Naive thymus-derived CD8-positive, alpha-beta T cell (primary cell): ENCODE measurements around the gene DRD4. TPM values are rescaled to one million over a fixed set of nuclear protein-coding genes. Genes with fewer than 3 reads are reported as not detected.
"Not testable (repeated sequence)": the region's sequence is repeated elsewhere in the genome, so short reads cannot be mapped to it uniquely, and the experiment has no call there.

Source experiments
- ATAC-seq, 2 donors: fragments of 150-1000 bp; cut with Tn5 transposase in 1 of 2; sonication (Bioruptor Pico), chemical (Tn5 transposase) in 1 of 2; 1 replicate in 1 of 2; 2 replicates in 1 of 2; pipeline ENCODE4 v1.10.0; 2021; ENCODE audit warnings: mild to moderate bottlenecking in 2 of 2, moderate library complexity in 2 of 2
- POLR2A ChIA-PET: fragments of 350-600 bp; sonication (Branson Sonifier 250); formaldehyde crosslinking; loops from one replicate; lab custom pipeline; 2021; ENCODE audit warnings: antibody characterized with exemption; lab: Charles Lee
- DNase-seq, 10 donors: peaks; one replicate each; pipeline versions ENCODE4 v3.0.0 to v3.0.0-alpha.2; 2020 to 2022
- H3K27ac Mint-ChIP-seq, 10 donors: one replicate each; pipeline ENCODE4 v1.8.0; 2020 to 2022; ENCODE audit warnings: mild to moderate bottlenecking in 10 of 10, mixed read lengths in 10 of 10, moderate library complexity in 4 of 10, inconsistent platforms in 1 of 10
- H3K27me3 Mint-ChIP-seq, 5 donors: one replicate each; pipeline ENCODE4 v1.8.0; 2021 to 2022; ENCODE audit warnings: mixed read lengths in 5 of 5
- H3K36me3 Mint-ChIP-seq, 3 donors: one replicate each; pipeline ENCODE4 v1.8.0; 2020 to 2022; ENCODE audit warnings: mixed read lengths in 3 of 3, mild to moderate bottlenecking in 2 of 3, inconsistent platforms in 1 of 3
- H3K4me1 Mint-ChIP-seq, 4 donors: one replicate each; pipeline ENCODE4 v1.8.0; 2021 to 2022; ENCODE audit warnings: mixed read lengths in 4 of 4
- H3K4me3 Mint-ChIP-seq, 10 donors: one replicate each; pipeline ENCODE4 v1.8.0; 2020 to 2022; ENCODE audit warnings: mild to moderate bottlenecking in 10 of 10, mixed read lengths in 10 of 10, moderate library complexity in 6 of 10, inconsistent platforms in 1 of 10
- H3K9me3 Mint-ChIP-seq, 9 donors: one replicate each; pipeline ENCODE4 v1.8.0; 2020 to 2022; ENCODE audit warnings: mixed read lengths in 9 of 9, mild to moderate bottlenecking in 3 of 9, inconsistent platforms in 1 of 9, moderate library complexity in 1 of 9
- polyA plus RNA-seq, 3 donors: library from polyadenylated mRNA; unstranded; fragments of 300-500 nt; fragmentation: Illumina TruSeq; gene quantifications; one replicate each; pipeline ENCODE4 v1.2.3, GENCODE V29; 2021
- total RNA-seq, 8 experiments: library from RNA in 2 of 8; stranded (reverse) in 2 of 8; gene quantifications; one replicate each; pipeline ENCODE4 v1.2.3 and lab custom pipeline; 2021 to 2026

Gene DRD4
- total and polyA plus RNA-seq, 5 experiments from 2014 or later, result 1.2 to 1.4 TPM; not detected in 3

- H3K9me3 Mint-ChIP-seq, result no peaks in the 10 kb centered on the region
- H3K4me1 Mint-ChIP-seq, result peaks cover 9 to 19% (median 14%) of the 10 kb centered on the region in 4 donors
- no peak for DNase-seq
- no peak overlapping the region for H3K27ac Mint-ChIP-seq
- peaks cover 0 to 16% (median 0%) of the 10 kb centered on the region in 3 donors for H3K36me3 Mint-ChIP-seq
- POLR2A ChIA-PET, result interaction anchor here (0.7 to 1.5 kb wide), 2 partner anchors 27 to 308 kb away, joined by 3 to 4 read pairs; no protein-coding TSS in a partner anchor
- peaks cover 0 to 39% (median 18%) of the 10 kb centered on the region in 5 donors for H3K27me3 Mint-ChIP-seq
- peak; percentile 15 to 49 for ATAC-seq
- peak overlapping the region in 5 of 10 donors; percentile 3 to 77 (median 30) for H3K4me3 Mint-ChIP-seq
Observed at GRCh38 chr11:639332-639955, 2.4 kb downstream of the DRD4 start.

DNA sequence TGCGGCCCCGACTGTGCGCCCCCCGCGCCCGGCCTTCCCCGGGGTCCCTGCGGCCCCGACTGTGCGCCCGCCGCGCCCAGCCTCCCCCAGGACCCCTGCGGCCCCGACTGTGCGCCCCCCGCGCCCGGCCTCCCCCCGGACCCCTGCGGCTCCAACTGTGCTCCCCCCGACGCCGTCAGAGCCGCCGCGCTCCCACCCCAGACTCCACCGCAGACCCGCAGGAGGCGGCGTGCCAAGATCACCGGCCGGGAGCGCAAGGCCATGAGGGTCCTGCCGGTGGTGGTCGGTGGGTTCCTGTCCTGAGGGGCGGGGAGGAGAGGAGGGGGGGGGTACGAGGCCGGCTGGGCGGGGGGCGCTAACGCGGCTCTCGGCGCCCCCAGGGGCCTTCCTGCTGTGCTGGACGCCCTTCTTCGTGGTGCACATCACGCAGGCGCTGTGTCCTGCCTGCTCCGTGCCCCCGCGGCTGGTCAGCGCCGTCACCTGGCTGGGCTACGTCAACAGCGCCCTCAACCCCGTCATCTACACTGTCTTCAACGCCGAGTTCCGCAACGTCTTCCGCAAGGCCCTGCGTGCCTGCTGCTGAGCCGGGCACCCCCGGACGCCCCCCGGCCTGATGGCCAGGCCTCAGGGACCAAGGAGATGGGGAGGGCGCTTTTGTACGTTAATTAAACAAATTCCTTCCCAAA, 3.1 kb downstream of the DRD4 start:
- peak overlapping the region in 8 of 10 donors; percentile 19 to 62 (median 56) for H3K27ac Mint-ChIP-seq
- no peak for DNase-seq
- H3K36me3 Mint-ChIP-seq, result peaks cover 0 to 17% (median 0%) of the 10 kb centered on the region in 3 donors
- peaks cover 0 to 32% (median 18%) of the 10 kb centered on the region in 5 donors for H3K27me3 Mint-ChIP-seq
- H3K4me3 Mint-ChIP-seq, result peak overlapping the region; percentile 12 to 82 (median 64)
- no peaks in the 10 kb centered on the region for H3K9me3 Mint-ChIP-seq
- peak; percentile 19 to 47 for ATAC-seq
- POLR2A ChIA-PET, result interaction anchor here (1.5 kb wide), 1 partner anchor 27 kb away, joined by 3 read pairs; no protein-coding TSS in a partner anchor
- peaks cover 9 to 19% (median 14%) of the 10 kb centered on the region in 4 donors for H3K4me1 Mint-ChIP-seq

- POLR2A ChIA-PET, result no interaction called here
- H3K36me3 Mint-ChIP-seq, result peaks cover 0 to 17% (median 0%) of the 10 kb centered on the region in 3 donors
- peaks cover 0 to 18% (median 12%) of the 10 kb centered on the region in 5 donors for H3K27me3 Mint-ChIP-seq
- ATAC-seq, result no peak
- H3K9me3 Mint-ChIP-seq, result no peaks in the 10 kb centered on the region
- no peak overlapping the region for H3K27ac Mint-ChIP-seq
- no peak overlapping the region for H3K4me3 Mint-ChIP-seq
- no peak for DNase-seq
- peaks cover 9 to 20% (median 15%) of the 10 kb centered on the region in 4 donors for H3K4me1 Mint-ChIP-seq
Observed at GRCh38 chr11:641806-642370, 4.8 kb downstream of the DRD4 start.

- no peak for DNase-seq
- Mint-ChIP-seq H3K36me3 (peaks cover 0 to 19% (median 0%) of the 10 kb centered on the region in 3 donors), H3K4me3 (no peak overlapping the region), H3K27ac (no peak overlapping the region), H3K27me3 (peaks cover 0 to 9% (median 6%) of the 10 kb centered on the region in 5 donors), H3K4me1 (peaks cover 6 to 14% (median 9%) of the 10 kb centered on the region in 4 donors), H3K9me3 (no peaks in the 10 kb centered on the region)
- POLR2A ChIA-PET, result no interaction called here
- peak in 1 of 2 donors; percentile 50 for ATAC-seq
Observed at GRCh38 chr11:643366-643765, 6.3 kb downstream of the DRD4 start.

GRCh38 chr11:643849-644738, 7.0 kb downstream of the DRD4 start:
- no peaks in the 10 kb centered on the region for H3K9me3 Mint-ChIP-seq
- ATAC-seq, result no peak

DNA sequence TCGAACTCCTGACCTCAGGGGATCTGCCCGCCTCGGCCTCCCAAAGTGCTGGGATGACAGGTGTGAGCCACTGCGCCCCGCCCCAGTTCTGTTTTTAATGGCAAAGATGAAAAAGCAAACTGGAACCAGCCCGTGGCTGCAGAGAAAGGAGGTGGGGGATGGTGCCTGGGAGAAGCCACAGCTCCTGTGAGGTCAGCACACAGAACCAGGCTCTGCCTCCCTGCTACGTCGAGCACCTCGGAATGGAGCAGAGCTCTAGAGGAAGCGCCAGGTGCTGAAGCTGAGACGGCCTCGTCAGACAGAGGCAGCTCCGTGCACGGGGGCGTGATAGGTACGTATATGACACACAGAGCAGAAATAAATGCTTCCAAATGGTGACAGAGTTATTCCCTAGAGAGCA, 8.5 kb downstream of the DRD4 start:
- ATAC-seq (no peak), DNase-seq (no peak)
- H3K27me3 Mint-ChIP-seq, result peaks cover 0 to under 1% (median 0%) of the 10 kb centered on the region in 5 donors
- peak overlapping the region in 6 of 10 donors; percentile 50 to 85 (median 73) for H3K27ac Mint-ChIP-seq
- POLR2A ChIA-PET, result no interaction called here
- peaks cover 2 to 4% (median 3%) of the 10 kb centered on the region in 4 donors for H3K4me1 Mint-ChIP-seq
- H3K4me3 Mint-ChIP-seq, result peak overlapping the region in 2 of 10 donors; percentile 39 to 43
- H3K9me3 Mint-ChIP-seq, result no peaks in the 10 kb centered on the region
- peaks cover 0 to 29% (median 0%) of the 10 kb centered on the region in 3 donors for H3K36me3 Mint-ChIP-seq

More at GRCh38 chr11:643849-644738, 7.0 kb downstream of the DRD4 start:
- POLR2A ChIA-PET, result no interaction called here
- Mint-ChIP-seq H3K4me3 (no peak overlapping the region), H3K27ac (no peak overlapping the region), H3K27me3 (peaks cover 0 to 4% (median 2%) of the 10 kb centered on the region in 5 donors), H3K36me3 (peaks cover 0 to 20% (median 0%) of the 10 kb centered on the region in 3 donors), H3K4me1 (peaks cover 4 to 8% (median 6%) of the 10 kb centered on the region in 4 donors)
- no peak for DNase-seq

DNA sequence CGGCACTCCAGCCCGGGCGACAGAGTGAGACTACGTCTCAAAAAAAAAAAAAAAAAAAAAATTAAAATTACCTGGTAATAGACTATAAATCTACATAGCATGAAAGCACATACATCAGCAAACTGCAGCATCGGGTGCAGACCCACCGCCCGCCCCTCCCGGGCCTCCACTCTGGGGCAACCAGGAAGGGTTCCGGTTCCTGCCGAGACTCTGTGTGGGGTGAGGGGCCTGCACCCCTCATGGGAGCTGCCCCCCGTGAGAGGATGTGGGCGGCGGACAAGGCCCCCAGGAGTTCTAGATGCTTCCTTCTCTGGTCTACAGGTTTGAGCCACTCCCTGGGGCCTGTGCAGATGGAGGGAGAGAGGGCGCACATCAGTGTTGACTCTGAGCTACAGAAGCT, 9.1 kb downstream of the DRD4 start:
- Mint-ChIP-seq H3K4me3 (peak overlapping the region in 1 of 10 donors; percentile 8), H3K36me3 (peaks cover 0 to 34% (median 2%) of the 10 kb centered on the region in 3 donors), H3K27ac (no peak overlapping the region), H3K27me3 (no peaks in the 10 kb centered on the region), H3K4me1 (peaks cover 0 to 4% (median 3%) of the 10 kb centered on the region in 4 donors), H3K9me3 (no peaks in the 10 kb centered on the region)
- DNase-seq (no peak), ATAC-seq (no peak)
- POLR2A ChIA-PET, result no interaction called here

- not testable (repeated sequence) for H3K4me1 Mint-ChIP-seq, ATAC-seq, DNase-seq, H3K27me3 Mint-ChIP-seq, H3K9me3 Mint-ChIP-seq, H3K4me3 Mint-ChIP-seq
- Mint-ChIP-seq H3K27ac (peak overlapping the region in 1 of 10 donors; percentile 44), H3K36me3 (peaks cover 0 to 49% (median 5%) of the 10 kb centered on the region in 3 donors)
- POLR2A ChIA-PET, result interaction anchor here (0.7 kb wide), 1 partner anchor 13 kb away, joined by 3 read pairs; no protein-coding TSS in a partner anchor
Observed at GRCh38 chr11:647672-648158, 10.6 kb downstream of the DRD4 start.

GRCh38 chr11:650482-650881, 13.4 kb downstream of the DRD4 start:
- no peak overlapping the region for H3K4me3 Mint-ChIP-seq
- POLR2A ChIA-PET, result no interaction called here
- ATAC-seq (no peak), DNase-seq (no peak)
- peaks cover 0 to 59% (median 5%) of the 10 kb centered on the region in 3 donors for H3K36me3 Mint-ChIP-seq
- H3K27me3 Mint-ChIP-seq, result no peaks in the 10 kb centered on the region
- no peaks in the 10 kb centered on the region for H3K9me3 Mint-ChIP-seq
- no peak overlapping the region for H3K27ac Mint-ChIP-seq
- H3K4me1 Mint-ChIP-seq, result peaks cover 0 to 2% (median 2%) of the 10 kb centered on the region in 4 donors

DNA sequence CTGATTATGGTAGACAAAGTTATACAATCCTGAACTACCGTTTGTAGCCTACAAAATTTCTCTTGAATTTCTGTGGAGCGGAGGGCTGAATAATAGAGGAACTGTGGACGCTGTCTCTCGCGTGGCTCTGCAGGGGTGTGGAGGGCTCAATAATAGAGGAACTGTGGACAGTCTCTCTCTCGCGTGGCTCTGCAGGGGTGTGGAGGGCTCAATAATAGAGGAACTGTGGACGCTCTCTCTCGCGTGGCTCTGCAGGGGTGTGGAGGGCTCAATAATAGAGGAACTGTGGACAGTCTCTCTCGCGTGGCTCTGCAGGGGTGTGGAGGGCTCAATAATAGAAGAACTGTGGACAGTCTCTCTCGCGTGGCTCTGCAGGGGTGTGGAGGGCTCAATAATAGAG, 16.1 kb downstream of the DRD4 start:
- not testable (repeated sequence) for ATAC-seq

GRCh38 chr11:653837-654236, 16.8 kb downstream of the DRD4 start:
- ATAC-seq, result no peak
- Mint-ChIP-seq H3K4me3 (no peak overlapping the region), H3K9me3 (no peaks in the 10 kb centered on the region), H3K4me1 (no peaks in the 10 kb centered on the region), H3K27ac (no peak overlapping the region), H3K27me3 (no peaks in the 10 kb centered on the region), H3K36me3 (peaks cover 0 to 69% (median 5%) of the 10 kb centered on the region in 3 donors)
- no peak for DNase-seq
- POLR2A ChIA-PET, result no interaction called here

More for the DNA sequence above, 16.1 kb downstream of the DRD4 start:
- POLR2A ChIA-PET, result interaction anchor here (0.7 kb wide), 1 partner anchor 29 kb away, joined by 4 read pairs; no protein-coding TSS in a partner anchor
- H3K27me3 Mint-ChIP-seq, H3K4me1 Mint-ChIP-seq, DNase-seq, H3K9me3 Mint-ChIP-seq, H3K4me3 Mint-ChIP-seq, H3K27ac Mint-ChIP-seq: not testable (repeated sequence)
- peaks cover 0 to 66% (median 5%) of the 10 kb centered on the region in 3 donors for H3K36me3 Mint-ChIP-seq
